Measurements from ENCODE around the gene CHAF1B. TPM values are rescaled to one million over a fixed set of nuclear protein-coding genes. Genes with fewer than 3 reads are reported as not detected.

CHAF1B gene
- total RNA-seq, result 0.66 and 7.7 TPM in 2 replicates

GRCh38 chr21:36385233-36386030 is at the start of gene CHAF1B:
TSS of gene CHAF1B (plus strand) at chr21:36385392. CDS start at chr21:36386137, 745 bp downstream.

Small RNAs within 50 kb of the gene (small RNA-seq; reads per million reads assigned to genes)
- gene ATP5MFP1 (ENCODE audit: low replicate concordance), result not detected

Other genes with a start within 250 kb of the CHAF1B start
- 5.3 and 23.6 TPM in 2 replicates for gene DOP1B, start 228.6 kb upstream of the CHAF1B start, total RNA-seq
- gene MORC3, start 65.2 kb upstream of the CHAF1B start, total RNA-seq, result 29.5 and 43.8 TPM in 2 replicates
- 0.29 TPM in 1 of 2 replicates, not detected in the other for gene CLDN14, start 94.7 kb downstream of the CHAF1B start, total RNA-seq